ENCODE results near the gene PCDHGA12. TPM values are rescaled to one million over a fixed set of nuclear protein-coding genes. Genes with fewer than 3 reads are reported as not detected.
"Not testable (repeated sequence)": the region's sequence is repeated elsewhere in the genome, so short reads cannot be mapped to it uniquely, and the experiment has no call there.

Gene PCDHGA12
- total RNA-seq, 1 experiment from 2014 or later: 0.17 TPM

DNA sequence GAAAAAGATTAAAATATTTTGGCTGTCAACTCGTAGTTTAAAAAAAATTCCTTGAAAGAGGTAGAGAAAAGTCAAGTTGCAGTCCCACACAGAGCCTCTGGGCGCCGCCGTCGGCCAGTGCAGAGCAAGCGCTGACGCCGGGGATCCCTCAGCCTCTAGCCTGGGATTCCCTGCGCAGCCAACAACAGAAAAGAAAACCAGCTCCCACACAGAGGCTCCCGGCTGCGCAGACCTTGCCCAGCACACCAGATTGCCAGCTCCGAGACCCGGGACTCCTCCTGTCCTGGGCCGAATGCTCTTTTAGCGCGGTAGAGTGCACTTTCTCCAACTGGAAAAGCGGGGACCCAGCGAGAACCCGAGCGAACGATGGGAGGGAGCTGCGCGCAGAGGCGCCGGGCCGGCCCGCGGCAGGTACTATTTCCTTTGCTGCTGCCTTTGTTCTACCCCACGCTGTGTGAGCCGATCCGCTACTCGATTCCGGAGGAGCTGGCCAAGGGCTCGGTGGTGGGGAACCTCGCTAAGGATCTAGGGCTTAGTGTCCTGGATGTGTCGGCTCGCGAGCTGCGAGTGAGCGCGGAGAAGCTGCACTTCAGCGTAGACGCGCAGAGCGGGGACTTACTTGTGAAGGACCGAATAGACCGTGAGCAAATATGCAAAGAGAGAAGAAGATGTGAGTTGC lies 12.7 kb upstream of the PCDHGA12 start, which contains the start of gene PCDHGB7:
Gene PCDHGB7, plus strand, starts transcription at position 184 of the 679 bp plus-strand sequence. Its CDS starts 183 bp downstream, at position 367.
- not testable (repeated sequence) for H4K20me1 ChIP-seq (ENCODE audit: insufficient read depth); H3K9ac ChIP-seq (ENCODE audit: low read length)

More for the DNA sequence above, 12.7 kb upstream of the PCDHGA12 start, which contains the start of gene PCDHGB7:
- H3K79me2 ChIP-seq (ENCODE audit: insufficient read depth, low read length); H3K9me2 ChIP-seq (ENCODE audit: insufficient read depth); H3K4me1 ChIP-seq (ENCODE audit: control insufficient read depth in 1 of 2, insufficient read depth in 2 of 2, low read length in 2 of 2); intact Hi-C loops (cut with micrococcal nuclease); H3K36me3 ChIP-seq (ENCODE audit: control insufficient read depth in 1 of 2, insufficient read depth in 2 of 2, low read length in 2 of 2); RAD21 ChIA-PET (ENCODE audit: low non-redundant PET in 1 of 2, low total read pairs in 2 of 2, uncharacterized antibody in 2 of 2, unreplicated experiment in 2 of 2); H3K4me2 ChIP-seq (ENCODE audit: low read length); H2AFZ ChIP-seq (ENCODE audit: low read depth, low read length, poor library complexity, severe bottlenecking); BruUV-seq (replicated peaks); H3K4me3 ChIP-seq (replicated peaks in 1 of 2; ENCODE audit: low read depth in 1 of 2, low read length in 2 of 2); H3K27me3 ChIP-seq (ENCODE audit: insufficient read depth, low read length); POLR2A ChIA-PET; H3K27ac ChIP-seq (ENCODE audit: low read depth, low read length): not testable (repeated sequence)
- ATAC-seq (peak; percentile 51; the same call in 1 of the 2 replicates), DNase-seq (ENCODE audit: low read depth, low spot score) (peak; percentile 18)
- TF ChIP-seq, protein P1, sequence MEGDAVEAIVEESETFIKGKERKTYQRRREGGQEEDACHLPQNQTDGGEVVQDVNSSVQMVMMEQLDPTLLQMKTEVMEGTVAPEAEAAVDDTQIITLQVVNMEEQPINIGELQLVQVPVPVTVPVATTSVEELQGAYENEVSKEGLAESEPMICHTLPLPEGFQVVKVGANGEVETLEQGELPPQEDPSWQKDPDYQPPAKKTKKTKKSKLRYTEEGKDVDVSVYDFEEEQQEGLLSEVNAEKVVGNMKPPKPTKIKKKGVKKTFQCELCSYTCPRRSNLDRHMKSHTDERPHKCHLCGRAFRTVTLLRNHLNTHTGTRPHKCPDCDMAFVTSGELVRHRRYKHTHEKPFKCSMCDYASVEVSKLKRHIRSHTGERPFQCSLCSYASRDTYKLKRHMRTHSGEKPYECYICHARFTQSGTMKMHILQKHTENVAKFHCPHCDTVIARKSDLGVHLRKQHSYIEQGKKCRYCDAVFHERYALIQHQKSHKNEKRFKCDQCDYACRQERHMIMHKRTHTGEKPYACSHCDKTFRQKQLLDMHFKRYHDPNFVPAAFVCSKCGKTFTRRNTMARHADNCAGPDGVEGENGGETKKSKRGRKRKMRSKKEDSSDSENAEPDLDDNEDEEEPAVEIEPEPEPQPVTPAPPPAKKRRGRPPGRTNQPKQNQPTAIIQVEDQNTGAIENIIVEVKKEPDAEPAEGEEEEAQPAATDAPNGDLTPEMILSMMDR (IDR thresholded peaks at IDR 0.05 in 2 of 3, conservative IDR thresholded peaks at IDR 0.05 in 1 of 3; ENCODE audit: borderline replicate concordance in 1 of 3, insufficient read depth in 1 of 3, low read depth in 2 of 3, low read length in 2 of 3): peak; percentile 50 to 80 (median 58); a peak in 5 of 6 replicates
- TF ChIP-seq RAD21 (IDR thresholded peaks at IDR 0.05; ENCODE audit: low read depth): peak; percentile 77
- H3K9me3 ChIP-seq (ENCODE audit: control insufficient read depth in 1 of 2, insufficient read depth in 1 of 2, low read depth in 1 of 2, low read length in 2 of 2): peaks cover 4 to 22% of the 10 kb centered on the region in 2 experiments; a peak in 2 of 4 replicates
- CTCF ChIA-PET: interaction anchor here (1.0 to 1.3 kb wide), 3 partner anchors 107 to 146 kb away, joined by 3 to 4 read pairs (median 3); no protein-coding TSS in a partner anchor

Measured in HCT116 (cell line).